ENCODE results near the gene PPP4C.

Gene PPP4C

DNA sequence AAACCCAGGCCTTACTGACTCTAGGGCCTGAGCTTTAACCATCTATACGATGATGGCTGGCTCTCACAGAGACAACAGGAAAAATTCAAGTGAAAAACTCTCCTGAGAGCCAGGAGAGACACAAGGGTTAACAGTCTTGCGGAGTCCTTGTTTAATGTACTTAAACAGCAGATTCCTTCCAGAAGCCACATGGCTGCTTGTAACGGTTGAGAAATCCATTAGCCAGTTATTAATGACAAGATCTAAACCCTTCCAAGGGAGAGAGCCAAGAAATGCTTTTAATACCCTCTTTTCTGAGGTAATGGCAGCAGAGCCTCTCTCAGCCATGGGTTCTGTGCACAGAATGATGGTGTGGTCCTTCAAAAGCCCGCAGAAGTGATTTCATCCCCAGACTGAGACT, 15.4 kb upstream of the PPP4C start:
- Histone ChIP-seq H3K27me3 (ENCODE audit: insufficient read depth, low read length) (no peaks in the 10 kb centered on the region), H3K4me1 (ENCODE audit: insufficient read depth, low read length) (peaks cover 10% of the 10 kb centered on the region; the same call in 1 of the 2 replicates), H3K27ac (ENCODE audit: low read depth, low read length) (no peak overlapping the region), H3K4me3 (ENCODE audit: low read length) (no peak overlapping the region), H3K9me3 (ENCODE audit: insufficient read depth, low read depth, low read length) (no peaks in the 10 kb centered on the region), H3K36me3 (ENCODE audit: insufficient read depth, low read length) (no peaks in the 10 kb centered on the region), H3K9ac (ENCODE audit: low read depth, low read length) (no peak overlapping the region)
- 90% methylated on average over 4 of the region's 4 CpGs for WGBS

- no peaks in the 10 kb centered on the region for H3K27me3 ChIP-seq (ENCODE audit: insufficient read depth, low read length)
- H3K4me3 ChIP-seq (ENCODE audit: low read length): no peak overlapping the region
- peaks cover 10% of the 10 kb centered on the region; the same call in 1 of the 2 replicates for H3K4me1 ChIP-seq (ENCODE audit: insufficient read depth, low read length)
- H3K36me3 ChIP-seq (ENCODE audit: insufficient read depth, low read length): no peaks in the 10 kb centered on the region
- H3K9ac ChIP-seq (ENCODE audit: low read depth, low read length): no peak overlapping the region
- no peak overlapping the region for H3K27ac ChIP-seq (ENCODE audit: low read depth, low read length)
- WGBS: 81% methylated on average over 2 of the region's 2 CpGs
- no peaks in the 10 kb centered on the region for H3K9me3 ChIP-seq (ENCODE audit: insufficient read depth, low read depth, low read length)
These were observed 14.8 kb upstream of the PPP4C start for GRCh38 chr16:30060836-30061554.

DNA sequence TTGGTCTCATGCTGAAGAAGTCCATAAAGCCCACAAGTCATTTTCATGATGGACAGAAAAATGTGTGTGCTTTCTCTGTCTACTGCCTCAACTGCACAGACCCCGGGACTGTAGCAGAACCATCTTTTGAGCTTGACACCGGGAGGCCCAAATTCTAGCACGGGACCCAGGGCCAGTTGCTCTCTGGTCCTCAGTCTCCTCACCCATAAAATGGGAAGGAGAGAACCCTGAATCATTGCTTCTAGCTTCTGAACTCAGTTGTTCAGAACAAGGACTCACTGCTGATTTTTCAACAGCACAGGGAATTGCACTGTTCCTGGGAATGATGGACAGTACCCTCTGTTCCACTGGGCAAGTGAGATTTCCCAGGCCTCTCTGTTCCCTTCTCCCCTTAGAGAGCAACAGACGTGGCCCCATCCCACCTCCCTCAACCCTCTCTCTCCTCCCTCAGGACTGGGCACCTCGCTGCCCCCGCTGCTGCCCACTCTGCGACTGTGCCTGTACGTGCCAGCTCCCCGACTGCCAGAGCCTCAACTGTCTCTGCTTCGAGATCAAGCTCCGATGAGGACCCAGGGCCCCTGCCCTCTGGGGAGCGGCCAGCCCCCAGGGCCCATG, 12.4 kb upstream of the PPP4C start:
- 57% methylated on average over 12 of the region's 12 CpGs for WGBS
- Histone ChIP-seq H3K27ac (ENCODE audit: low read depth, low read length) (peak overlapping the region; percentile 98), H3K9ac (ENCODE audit: low read depth, low read length) (peak overlapping the region; percentile 90), H3K36me3 (ENCODE audit: insufficient read depth, low read length) (peaks cover 17% of the 10 kb centered on the region), H3K4me3 (ENCODE audit: low read length) (peak overlapping the region; percentile 96), H3K4me1 (ENCODE audit: insufficient read depth, low read length) (peaks cover 10% of the 10 kb centered on the region; the same call in 1 of the 2 replicates), H3K27me3 (ENCODE audit: insufficient read depth, low read length) (no peaks in the 10 kb centered on the region), H3K9me3 (ENCODE audit: insufficient read depth, low read depth, low read length) (no peaks in the 10 kb centered on the region)

- Histone ChIP-seq H3K36me3 (ENCODE audit: insufficient read depth, low read length) (peaks cover 24% of the 10 kb centered on the region), H3K4me1 (ENCODE audit: insufficient read depth, low read length) (peaks cover 10% of the 10 kb centered on the region; the same call in 1 of the 2 replicates), H3K9ac (ENCODE audit: low read depth, low read length) (peak overlapping the region; percentile 90), H3K27me3 (ENCODE audit: insufficient read depth, low read length) (no peaks in the 10 kb centered on the region), H3K4me3 (ENCODE audit: low read length) (peak overlapping the region; percentile 96), H3K27ac (ENCODE audit: low read depth, low read length) (peak overlapping the region; percentile 98), H3K9me3 (ENCODE audit: insufficient read depth, low read depth, low read length) (no peaks in the 10 kb centered on the region)
- WGBS: 2% methylated on average over 20 of the region's 27 CpGs
These were observed 11.7 kb upstream of the PPP4C start for GRCh38 chr16:30063893-30064728.

- H3K9me3 ChIP-seq (ENCODE audit: insufficient read depth, low read depth, low read length): no peaks in the 10 kb centered on the region
These were observed 11.1 kb upstream of the PPP4C start for GRCh38 chr16:30064729-30065101.

DNA sequence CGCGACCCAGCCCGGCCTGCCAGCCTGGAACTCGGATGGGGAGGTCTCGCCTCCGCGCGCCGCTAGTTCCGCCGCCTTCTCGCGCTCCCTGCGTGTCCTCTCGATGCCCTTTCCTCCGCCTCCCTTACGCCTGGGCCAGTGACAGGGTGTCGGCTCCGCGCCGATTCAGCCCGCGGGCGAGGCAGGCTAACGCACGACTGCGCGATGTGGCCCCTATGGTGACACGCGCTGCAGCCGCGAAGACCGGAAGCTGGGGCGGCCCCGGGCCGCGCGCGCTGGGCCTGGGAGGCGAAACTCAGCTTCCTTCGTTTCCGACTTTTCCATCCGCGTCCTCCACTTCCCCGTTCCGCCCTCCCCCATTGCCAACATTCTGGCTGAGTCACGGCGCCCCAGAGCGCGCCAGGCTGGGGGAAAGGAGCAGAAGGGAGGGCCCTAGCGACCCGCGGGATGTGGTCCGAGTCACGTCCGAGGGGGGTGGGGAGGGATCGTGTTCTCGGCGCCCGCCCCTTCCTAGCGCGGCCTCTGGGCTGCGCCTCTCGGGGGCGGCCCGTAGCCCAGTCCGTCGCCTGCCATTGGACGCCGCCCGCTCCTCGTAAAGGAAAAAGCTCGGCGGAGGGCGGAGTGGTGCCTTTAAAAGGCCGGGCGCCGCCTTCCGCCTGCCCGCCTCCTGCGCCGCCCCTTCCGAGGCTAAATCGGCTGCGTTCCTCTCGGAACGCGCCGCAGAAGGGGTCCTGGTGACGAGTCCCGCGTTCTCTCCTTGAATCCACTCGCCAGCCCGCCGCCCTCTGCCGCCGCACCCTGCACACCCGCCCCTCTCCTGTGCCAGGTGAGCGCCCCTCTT, 10.5 kb upstream of the PPP4C start, which contains the start of gene ALDOA:
Gene ALDOA, plus strand, starts transcription at position 659 of the 841 bp plus-strand sequence. CDS start 1,138 bp downstream, outside the sequence.
- H3K4me1 ChIP-seq (ENCODE audit: insufficient read depth, low read length): peaks cover 10% of the 10 kb centered on the region; the same call in 1 of the 2 replicates
- H3K4me3 ChIP-seq (ENCODE audit: low read length): peak within 1 kb of the TSS; percentile 96
- peaks cover 36% of the 10 kb centered on the region for H3K36me3 ChIP-seq (ENCODE audit: insufficient read depth, low read length)
- peak within 1 kb of the TSS; percentile 98 for H3K27ac ChIP-seq (ENCODE audit: low read depth, low read length)
- peak within 1 kb of the TSS; percentile 97 for H3K9ac ChIP-seq (ENCODE audit: low read depth, low read length)
- H3K27me3 ChIP-seq (ENCODE audit: insufficient read depth, low read length): no peaks in the 10 kb centered on the region
- H3K9me3 ChIP-seq (ENCODE audit: insufficient read depth, low read depth, low read length): no peaks in the 10 kb centered on the region
- WGBS: under 1% methylated on average over 99 of the region's 99 CpGs

More at GRCh38 chr16:30064729-30065101, 11.1 kb upstream of the PPP4C start:
- Histone ChIP-seq H3K27ac (ENCODE audit: low read depth, low read length) (peak overlapping the region; percentile 98), H3K4me3 (ENCODE audit: low read length) (peak overlapping the region; percentile 96), H3K9ac (ENCODE audit: low read depth, low read length) (peak overlapping the region; percentile 90), H3K4me1 (ENCODE audit: insufficient read depth, low read length) (peaks cover 10% of the 10 kb centered on the region; the same call in 1 of the 2 replicates), H3K27me3 (ENCODE audit: insufficient read depth, low read length) (no peaks in the 10 kb centered on the region), H3K36me3 (ENCODE audit: insufficient read depth, low read length) (peaks cover 30% of the 10 kb centered on the region)
- under 1% methylated on average over 25 of the region's 25 CpGs for WGBS

- Histone ChIP-seq H3K9me3 (ENCODE audit: insufficient read depth, low read depth, low read length) (no peaks in the 10 kb centered on the region), H3K9ac (ENCODE audit: low read depth, low read length) (peak overlapping the region; percentile 97), H3K4me1 (ENCODE audit: insufficient read depth, low read length) (0 out of 2 replicates have a peak, but pooled peaks cover 3% of the 10 kb centered on the region), H3K27ac (ENCODE audit: low read depth, low read length) (peak overlapping the region; percentile 98), H3K36me3 (ENCODE audit: insufficient read depth, low read length) (peaks cover 45% of the 10 kb centered on the region), H3K27me3 (ENCODE audit: insufficient read depth, low read length) (no peaks in the 10 kb centered on the region), H3K4me3 (ENCODE audit: low read length) (peak overlapping the region; percentile 96)
- 1% methylated on average over 44 of the region's 44 CpGs for WGBS
These were observed 9.6 kb upstream of the PPP4C start for GRCh38 chr16:30065943-30066760.

GRCh38 chr16:30066761-30067583, 8.8 kb upstream of the PPP4C start:
- Histone ChIP-seq H3K4me1 (ENCODE audit: insufficient read depth, low read length) (no peaks in the 10 kb centered on the region), H3K4me3 (ENCODE audit: low read length) (peak overlapping the region; percentile 96), H3K36me3 (ENCODE audit: insufficient read depth, low read length) (peaks cover 53% of the 10 kb centered on the region), H3K27me3 (ENCODE audit: insufficient read depth, low read length) (no peaks in the 10 kb centered on the region), H3K9ac (ENCODE audit: low read depth, low read length) (peak overlapping the region; percentile 97), H3K9me3 (ENCODE audit: insufficient read depth, low read depth, low read length) (no peaks in the 10 kb centered on the region), H3K27ac (ENCODE audit: low read depth, low read length) (peak overlapping the region; percentile 98)
- 86% methylated on average over 21 of the region's 21 CpGs for WGBS

- Histone ChIP-seq H3K9me3 (ENCODE audit: insufficient read depth, low read depth, low read length) (no peaks in the 10 kb centered on the region), H3K27me3 (ENCODE audit: insufficient read depth, low read length) (no peaks in the 10 kb centered on the region), H3K27ac (ENCODE audit: low read depth, low read length) (no peak overlapping the region), H3K4me1 (ENCODE audit: insufficient read depth, low read length) (no peaks in the 10 kb centered on the region), H3K36me3 (ENCODE audit: insufficient read depth, low read length) (peaks cover 58% of the 10 kb centered on the region), H3K9ac (ENCODE audit: low read depth, low read length) (no peak overlapping the region), H3K4me3 (ENCODE audit: low read length) (peak overlapping the region; percentile 96; the same call in 1 of the 2 replicates)
- WGBS: 97% methylated on average over 6 of the region's 6 CpGs
These were observed 8.2 kb upstream of the PPP4C start for GRCh38 chr16:30067584-30067916.
